NCI-H82 treated with DMSO at 0.1 percent for 48 hours (cell line): Measurements from ENCODE around the gene MAGI2.
A peak's percentile ranks its signal among the peaks of the same experiment; 100 is the strongest.
"Not testable (repeated sequence)": the region's sequence is repeated elsewhere in the genome, so short reads cannot be mapped to it uniquely, and the experiment has no call there.

Experiments used
- DNase-seq: peaks from one replicate; lab custom pipeline; 2025; ENCODE audit not compliant: unreplicated experiment; lab: John Stamatoyannopoulos, UW

The MAGI2 gene

DNA sequence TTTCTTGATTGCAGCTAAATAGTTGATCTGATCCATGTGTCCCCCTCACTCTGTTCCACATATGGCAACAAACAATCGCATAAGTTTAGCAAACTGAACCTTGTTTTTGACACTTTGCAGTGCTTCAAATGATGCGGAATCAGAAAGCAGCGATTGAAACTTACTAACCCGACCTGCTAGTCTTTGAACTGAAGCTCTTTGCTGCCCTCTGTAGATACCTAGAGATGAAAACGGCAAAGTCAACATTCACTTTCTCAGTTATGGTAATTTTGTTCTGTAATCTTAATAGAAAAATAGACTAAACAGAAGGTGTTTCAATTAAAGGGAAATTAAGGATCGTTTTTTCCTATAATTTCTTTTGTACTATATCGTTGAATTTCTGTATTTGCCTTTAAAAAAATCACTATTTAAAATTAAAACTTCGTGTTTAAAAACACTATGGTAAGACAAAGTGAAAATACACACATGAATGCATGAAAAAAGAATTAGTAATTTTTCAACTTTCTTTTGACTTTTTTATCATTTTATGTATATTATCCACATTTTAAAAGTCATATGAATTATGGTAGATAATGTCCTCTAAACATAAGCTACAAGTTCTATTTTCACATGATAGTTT is 276.5 kb downstream of the MAGI2 start:
- DNase-seq, result peak; percentile 3

DNA sequence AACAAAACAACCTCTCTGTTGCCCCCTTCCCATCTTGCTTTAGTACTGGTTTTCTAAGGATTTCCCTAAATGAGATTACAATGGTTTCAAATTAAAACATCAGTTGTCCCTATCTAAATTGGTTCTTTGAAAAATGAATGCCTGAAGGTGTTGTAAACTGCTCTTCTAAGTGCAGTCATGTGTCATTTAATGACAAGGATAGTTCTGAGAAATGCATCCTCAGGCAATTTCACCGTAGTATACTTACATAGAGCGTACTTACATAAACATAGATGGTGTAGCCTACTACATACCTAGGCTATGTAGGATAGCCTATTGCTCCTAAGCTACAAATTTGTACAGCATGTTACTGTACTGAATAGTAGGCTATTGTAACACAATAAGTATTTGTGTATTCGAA is 278.1 kb downstream of the MAGI2 start:
- no peak for DNase-seq

DNA sequence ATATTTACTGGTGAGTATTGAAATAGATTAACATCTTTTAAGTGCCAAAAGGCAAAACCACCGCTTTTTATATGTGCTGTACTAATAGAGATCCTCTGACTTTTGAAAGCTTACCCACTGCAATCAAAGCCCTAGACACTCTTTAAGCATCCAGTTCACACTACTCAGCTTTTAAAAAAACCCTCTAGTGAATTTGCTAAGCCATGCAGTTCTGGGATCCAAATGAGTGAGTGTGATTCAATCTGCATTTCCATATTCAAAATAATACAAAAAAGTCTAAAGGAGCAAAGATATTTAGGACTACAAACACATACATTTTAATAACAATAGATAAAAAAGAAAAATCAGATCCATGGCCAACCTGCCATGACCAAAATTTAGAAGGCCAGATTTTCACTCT is 288.2 kb downstream of the MAGI2 start:
- no peak for DNase-seq

DNA sequence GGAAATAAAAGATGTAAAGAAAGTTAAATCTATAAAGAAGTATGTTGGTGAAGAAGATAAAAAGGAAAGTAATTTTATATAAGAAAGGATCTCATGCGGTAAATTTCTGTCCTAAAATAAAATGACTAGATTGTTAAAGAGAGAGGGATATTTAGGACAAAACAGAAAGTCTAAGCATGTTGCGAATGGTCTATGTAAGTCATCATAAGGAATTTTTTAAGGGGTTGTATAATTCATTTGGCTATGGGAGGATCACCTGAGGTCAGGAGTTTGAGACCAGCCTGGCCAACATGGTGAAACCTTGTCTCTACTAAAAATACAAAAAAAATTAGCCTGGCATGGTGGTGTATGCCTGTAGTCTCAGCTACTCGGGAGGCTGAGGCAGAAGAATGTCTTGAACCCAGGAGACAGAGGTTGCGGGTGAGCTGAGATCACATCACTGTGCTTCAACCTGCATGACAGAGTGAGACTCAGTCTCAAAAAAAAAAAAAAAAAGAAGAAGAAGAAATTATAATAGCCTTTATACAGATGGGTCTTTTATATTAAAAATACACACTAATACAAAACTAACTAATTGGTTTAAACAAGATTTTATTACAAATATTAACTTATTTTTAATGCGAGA is 294.3 kb downstream of the MAGI2 start:
- DNase-seq, result no peak

DNA sequence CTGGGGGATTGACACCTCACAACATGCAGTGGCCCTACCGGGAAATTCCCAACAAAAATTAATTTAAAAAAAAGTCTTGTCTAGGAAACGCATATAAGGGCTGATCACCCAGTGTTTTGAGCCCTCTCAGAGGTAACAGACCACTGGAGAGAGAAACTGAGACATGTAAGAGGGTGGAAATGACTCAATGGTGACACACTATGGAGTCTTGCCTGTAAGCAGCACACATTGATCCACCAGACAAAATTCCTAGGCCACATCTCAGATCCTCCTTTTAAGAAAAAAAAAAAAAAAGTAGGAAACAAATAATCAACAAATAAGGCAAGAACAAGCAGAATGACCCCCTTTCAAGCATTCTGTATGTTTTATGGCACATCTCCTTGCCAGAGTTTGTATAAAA is 296.2 kb downstream of the MAGI2 start:
- DNase-seq, result no peak

DNA sequence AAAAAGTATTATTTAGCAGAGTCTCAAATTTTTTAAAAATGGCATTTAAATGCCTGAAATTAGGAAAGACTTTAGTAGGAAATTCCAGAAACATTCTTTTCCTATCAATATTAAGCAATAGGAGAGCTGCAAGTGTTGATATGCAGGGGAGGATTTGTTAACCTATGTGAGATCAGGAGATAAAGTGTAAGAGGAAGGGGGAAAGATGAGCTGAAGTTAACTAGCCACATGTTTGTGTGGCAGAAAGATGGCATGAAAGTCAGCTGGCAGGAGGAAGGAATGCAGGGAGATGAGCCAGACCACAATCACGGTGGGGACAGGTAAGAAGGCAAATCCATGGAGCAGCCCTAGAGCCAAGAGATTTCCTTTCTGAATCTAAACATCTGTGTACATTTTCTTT is 303.6 kb downstream of the MAGI2 start:
- DNase-seq, result no peak

DNA sequence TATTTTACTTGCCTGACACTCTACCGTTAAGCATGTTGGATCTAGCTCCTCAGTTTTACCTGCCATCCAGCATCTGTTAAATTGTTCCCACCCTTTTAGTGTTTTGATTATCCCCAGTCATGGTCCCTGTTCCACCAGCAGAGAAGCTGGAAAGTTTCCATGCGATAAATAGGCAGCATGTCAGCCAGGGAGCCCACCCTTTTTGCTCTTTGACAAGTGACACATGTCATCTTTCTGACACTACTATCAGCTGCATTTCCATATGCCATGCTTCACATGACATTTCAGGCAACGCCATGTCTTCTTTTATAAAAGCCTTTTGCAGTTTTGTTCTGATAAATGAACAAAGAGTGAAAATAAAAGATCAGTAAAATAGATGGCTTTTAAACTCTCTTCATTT is 310.8 kb downstream of the MAGI2 start:
- DNase-seq, result no peak

DNA sequence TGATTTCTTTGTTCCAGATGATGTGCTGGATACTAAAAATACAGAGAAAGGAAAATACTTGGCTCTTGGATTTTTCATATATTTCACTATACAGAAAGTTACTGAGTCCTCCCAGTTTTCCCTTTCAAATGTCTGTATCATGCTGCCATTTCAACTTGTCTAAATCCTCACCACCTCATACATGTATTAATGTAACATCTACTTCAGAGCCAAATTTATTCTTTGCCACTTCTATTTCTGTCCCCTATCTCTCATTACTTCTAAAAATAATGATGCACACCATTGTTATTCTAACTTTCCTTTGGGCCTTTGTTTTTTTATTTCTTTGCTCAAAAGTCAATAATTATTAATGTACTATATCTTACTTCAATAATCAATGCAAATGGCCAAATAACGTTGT is 312.2 kb downstream of the MAGI2 start:
- no peak for DNase-seq

DNA sequence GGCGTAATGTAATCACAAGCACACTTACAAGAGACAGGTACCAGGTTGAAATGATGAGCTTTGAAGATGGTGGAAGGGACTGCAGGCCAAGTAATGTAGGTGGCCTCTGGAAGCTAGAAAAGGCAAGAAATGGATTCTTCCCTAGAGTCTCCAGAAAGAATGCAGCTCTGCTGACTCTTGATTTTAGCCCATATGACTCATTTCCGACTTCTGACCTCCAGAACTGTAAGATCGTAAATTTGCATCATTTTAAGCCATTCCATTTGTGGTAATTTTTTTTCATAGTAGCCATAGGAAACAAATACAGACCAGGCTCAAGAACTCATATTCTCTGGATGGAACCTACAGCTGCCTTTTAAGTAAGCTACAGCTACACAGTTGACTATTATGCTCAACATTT is 315.5 kb downstream of the MAGI2 start:
- DNase-seq, result no peak

DNA sequence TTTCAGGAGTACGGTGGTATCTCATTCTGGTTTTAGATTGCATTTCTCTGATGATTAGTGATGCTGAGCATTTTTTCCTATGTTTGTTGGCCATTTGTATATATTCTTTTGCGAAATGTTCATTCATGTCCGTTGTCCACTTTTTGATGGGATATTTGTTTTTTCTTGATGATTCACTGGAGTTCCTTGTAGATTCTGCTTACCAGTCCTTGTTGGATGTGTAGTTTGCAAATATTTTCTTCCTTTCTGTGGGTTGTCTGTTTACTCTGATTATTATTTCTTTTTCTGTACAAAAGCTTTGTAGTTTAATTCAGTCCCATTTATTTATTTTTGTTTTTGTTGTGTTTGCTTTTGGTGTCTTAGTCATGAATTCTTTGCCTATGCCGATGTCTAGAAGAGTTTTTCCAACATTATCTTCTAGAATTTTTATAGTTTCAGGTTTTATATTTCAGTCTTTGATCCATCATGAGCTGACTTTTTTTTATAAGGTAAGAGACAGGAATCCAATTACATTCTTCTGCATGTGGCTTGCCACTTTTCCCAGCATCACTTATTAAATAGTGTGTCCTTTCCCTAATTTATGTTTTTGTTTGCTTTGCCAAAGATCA is 320.5 kb downstream of the MAGI2 start:
- DNase-seq, result no peak

DNA sequence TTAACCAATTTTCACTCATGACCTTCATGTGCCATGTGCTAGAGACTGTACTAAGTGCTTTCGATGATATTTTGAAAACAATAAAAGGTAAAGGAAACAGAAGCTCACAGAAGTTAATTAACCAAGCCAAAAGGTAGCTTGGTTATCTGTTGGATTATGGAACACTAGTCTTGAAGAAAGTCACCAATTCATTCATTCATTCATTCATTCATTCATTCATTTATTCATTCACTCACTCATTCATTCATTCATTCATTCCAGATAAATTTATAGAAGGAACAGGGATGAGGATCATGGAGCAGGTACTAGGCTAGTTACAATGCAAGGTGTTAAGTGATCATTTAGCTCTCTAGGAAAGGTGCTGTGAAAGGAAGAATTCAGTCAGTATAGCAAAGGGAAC is 322.8 kb downstream of the MAGI2 start:
- DNase-seq, result no peak

DNA sequence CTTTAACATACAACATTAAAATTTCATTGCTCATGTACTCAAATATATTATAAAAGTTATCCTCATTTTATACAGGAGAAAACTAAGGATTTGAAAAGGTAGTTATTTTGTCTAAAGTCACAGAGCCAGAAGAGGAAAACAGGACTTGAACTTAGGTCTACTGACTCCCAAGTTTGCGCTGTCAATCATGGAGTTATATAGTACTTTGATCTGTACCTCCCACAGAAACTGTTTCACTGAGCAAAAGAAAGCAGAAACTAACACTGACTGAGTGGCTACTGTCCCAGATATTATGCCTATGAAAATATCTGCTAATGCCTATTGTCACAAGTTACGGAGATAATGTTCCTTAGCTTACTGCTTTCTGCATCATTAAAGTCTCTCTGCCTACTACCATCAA is 329.1 kb downstream of the MAGI2 start:
- DNase-seq, result no peak

DNA sequence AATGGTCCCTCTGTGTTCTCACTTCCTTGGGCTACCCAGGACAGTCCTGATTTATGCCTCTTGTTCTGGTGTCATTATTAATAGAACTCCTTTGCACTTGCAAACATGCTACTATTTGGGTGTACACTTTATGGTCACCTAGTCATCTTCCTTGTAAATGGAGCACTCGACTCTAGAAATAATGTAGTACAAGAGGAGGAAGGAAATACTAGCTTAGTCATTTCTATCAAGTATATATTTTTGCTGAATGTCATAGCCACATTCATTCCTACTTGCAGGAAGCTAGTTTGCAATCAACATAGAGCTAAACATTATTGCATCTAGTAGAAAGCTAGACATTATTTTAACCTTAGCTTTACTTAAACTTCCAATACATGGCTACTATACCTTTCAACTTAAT is 335.3 kb downstream of the MAGI2 start:
- no peak for DNase-seq

DNA sequence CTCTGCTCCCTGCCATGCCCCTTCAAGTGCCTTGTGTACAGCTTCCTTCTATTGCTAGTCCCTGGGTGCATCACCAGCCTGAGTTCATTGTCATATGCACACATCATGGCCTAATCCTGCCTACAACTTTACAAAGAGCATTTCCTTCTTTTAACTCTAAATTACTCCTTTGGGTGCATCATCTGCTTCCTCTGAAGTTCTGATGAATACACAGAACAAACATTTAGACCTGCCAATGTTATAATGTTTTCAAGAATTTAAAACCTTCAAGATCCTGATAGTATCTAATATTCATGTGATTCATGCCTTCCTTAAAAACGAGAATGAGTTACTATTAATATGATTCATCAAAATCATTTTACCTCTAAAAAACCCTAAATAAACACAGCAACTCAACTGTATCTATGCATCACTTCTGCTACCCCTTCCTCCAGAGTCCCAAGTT is 357.1 kb downstream of the MAGI2 start:
- DNase-seq, result no peak

DNA sequence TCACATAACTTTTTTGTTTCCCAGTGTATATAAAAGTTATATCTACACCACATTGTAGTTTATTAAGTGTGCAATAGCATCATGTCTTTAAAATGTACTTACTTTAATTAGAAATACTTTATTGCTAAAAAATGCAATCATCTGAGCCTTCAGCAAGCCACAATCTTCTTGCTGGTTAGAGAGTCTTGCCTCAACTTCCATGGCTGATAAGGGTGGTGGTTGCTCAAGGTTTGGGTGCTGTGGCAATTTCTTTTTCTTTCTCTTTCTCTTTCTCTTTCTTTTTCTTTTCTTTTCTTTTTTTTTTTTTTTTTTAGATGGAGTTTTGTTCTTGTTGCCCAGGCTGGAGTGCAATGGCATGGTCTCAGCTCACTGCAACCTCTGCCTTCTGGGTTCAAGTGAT is 360.0 kb downstream of the MAGI2 start:
- no peak for DNase-seq

DNA sequence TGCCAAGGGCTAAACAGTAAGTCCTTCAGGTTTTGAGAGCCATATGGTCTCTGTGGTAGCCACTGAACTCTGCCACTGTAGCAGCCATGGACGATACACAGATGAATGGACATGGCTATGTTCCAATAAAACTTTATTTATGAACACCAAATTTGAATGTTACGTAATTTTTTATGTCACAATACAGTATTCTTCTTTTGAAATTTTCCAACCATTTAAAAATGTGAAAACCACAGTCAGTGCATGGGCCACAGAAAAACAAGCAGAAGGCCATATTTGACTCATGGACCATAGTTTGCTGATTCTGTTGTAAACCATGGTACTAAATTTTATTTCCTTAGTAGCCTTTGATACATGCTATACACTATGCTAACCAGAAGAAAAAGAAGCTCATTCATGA is 361.8 kb downstream of the MAGI2 start:
- no peak for DNase-seq

DNA sequence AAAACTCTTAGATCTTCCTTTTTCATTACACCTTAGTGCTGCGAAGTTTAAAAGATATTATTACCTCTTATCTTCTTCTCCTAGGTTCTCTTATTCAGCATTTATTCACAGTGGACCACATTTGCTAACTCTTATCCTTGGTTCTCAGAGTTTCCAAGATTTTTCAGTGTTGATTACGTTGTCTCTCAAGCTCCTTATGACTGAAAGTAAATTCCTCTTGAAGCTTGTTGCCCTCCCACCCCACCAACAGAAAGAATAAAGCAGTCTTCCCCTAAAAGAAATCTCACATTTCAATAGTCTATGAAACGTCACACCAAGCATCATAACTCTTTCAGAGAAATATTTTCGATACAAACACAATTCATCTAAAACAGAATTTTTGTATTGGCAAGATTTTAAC is 362.5 kb downstream of the MAGI2 start:
- no peak for DNase-seq

DNA sequence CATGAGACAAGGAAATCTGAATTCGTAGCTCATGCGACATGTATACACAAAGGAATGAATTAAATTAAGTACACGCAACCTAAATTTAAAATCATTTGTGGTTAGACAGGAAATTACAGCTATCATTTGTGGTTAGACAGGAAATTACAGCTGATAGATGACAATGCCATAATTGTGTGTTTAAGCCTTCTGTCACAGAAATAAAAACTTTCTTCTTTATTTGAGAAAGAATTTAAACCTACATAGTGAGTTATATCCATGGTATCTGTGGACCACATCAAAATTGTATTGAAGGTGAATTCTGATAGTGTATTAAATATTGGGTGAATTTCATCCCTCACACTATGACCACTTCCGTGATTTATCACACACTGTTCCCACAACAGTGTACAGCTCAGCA is 362.9 kb downstream of the MAGI2 start:
- DNase-seq, result no peak

DNA sequence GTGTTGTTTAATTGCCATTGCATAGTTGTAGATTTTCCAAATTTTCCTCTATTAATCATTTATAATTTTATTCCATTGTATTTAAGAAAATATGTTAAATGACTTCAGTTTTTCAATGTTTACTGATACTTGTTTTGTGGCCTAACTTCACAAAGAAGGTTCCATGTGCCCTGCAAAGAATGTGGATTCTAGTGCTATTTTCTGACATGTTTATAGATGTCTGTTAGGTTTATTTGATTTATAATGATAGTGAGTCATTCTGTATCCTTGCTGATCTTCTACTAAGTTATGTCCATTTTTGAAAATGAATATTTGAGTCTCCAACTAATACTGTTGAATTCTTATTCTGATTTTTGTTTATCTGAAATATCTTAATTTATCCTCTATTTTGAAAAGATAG is 369.0 kb downstream of the MAGI2 start:
- DNase-seq, result no peak

DNA sequence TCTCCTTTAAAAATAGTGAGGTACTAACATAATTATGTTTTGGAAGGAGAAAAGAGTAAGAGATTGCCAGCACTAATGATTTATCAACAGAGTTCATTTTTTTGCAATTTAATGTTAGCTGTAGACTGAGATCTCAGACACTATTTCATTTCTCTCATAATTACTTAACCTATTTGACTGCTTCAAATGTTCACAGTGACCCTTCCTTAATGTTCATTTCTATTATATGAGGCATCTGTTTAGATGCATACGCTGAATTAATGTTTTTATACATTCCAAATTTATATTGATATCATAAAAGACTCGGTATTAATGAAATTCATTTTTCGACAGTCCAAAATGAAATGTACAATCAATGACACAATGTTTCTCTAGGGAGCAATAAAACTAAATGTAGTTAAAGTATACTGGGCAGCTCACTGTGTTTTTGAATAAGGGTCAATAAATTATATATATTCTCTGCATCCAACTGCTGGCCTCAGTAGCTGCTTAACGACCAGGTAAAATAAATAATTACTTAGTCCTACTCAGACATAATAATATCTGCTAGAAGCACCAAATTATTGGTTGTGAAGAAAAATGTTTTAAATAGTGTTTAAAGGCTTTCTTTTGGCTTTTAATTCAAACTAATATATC is 373.4 kb downstream of the MAGI2 start:
- no peak for DNase-seq

DNA sequence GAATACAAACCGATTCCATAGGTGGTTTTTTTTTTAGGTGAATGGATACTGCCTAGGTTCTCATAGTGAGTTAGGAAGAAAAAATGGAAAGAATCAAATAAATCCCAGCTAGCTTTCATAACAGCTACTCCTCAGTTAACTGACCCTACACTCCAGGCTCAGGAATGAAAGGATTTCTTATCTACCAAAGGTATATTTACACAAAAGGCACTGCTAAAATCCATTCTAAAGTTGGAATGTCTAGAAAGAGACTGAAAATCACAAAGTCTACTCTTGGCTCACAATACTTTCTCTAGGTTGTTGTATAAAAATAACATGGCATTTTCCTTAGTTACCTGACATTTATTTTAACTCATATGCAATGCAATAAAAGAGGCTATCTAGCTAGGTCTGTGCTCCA is 375.2 kb downstream of the MAGI2 start:
- DNase-seq, result no peak

DNA sequence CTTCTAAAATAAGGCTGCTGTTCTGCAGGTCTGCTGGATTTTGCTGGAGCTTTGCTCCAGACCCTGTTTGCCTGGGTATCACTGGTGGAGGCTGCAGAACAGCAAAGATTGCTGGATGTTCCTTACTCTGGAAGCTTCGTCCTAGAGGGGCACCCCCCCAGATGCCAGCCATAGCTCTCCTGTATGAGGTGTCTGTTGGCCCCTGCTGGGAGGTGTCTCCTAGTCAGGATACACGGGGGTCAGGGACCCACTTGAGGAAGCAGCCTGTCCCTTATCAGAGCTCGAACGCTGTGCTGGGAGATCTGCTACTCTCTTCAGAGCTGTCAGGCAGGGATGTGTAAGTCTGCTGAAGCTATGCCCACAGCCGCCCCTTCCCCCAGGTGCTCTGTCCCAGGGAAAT is 382.3 kb downstream of the MAGI2 start:
- DNase-seq, result not testable (repeated sequence)
